H9 (cell line): Measurements from ENCODE around the gene RXFP3. TPM values are rescaled to one million over a fixed set of nuclear protein-coding genes. Genes with fewer than 3 reads are reported as not detected.

ENCODE experiments used
- DNase-seq: peaks from one replicate; pipeline ENCODE4 v3.0.0-alpha.2; 2017
- H2AFZ ChIP-seq: one replicate; pipeline ENCODE4 v1.6.1; 2013; ENCODE audit warnings: mild to moderate bottlenecking, low read length, control low read depth, moderate library complexity
- H2AK5ac ChIP-seq: 2 replicates; pipeline ENCODE4 v1.6.1; 2013; ENCODE audit warnings: low read length, control low read depth, mixed read lengths; ENCODE audit not compliant: insufficient read length
- H2BK120ac ChIP-seq: one replicate; pipeline ENCODE4 v1.6.1; 2013; ENCODE audit warnings: low read depth, mild to moderate bottlenecking, low read length, control low read depth, inconsistent platforms; ENCODE audit not compliant: poor library complexity, severe bottlenecking
- H2BK12ac ChIP-seq: 2 replicates; pipeline ENCODE4 v1.6.1; 2013; ENCODE audit warnings: low read length, control low read depth, mixed read lengths, low read depth; ENCODE audit not compliant: insufficient read length
- H2BK15ac ChIP-seq: 2 replicates; pipeline ENCODE4 v1.6.1; 2013; ENCODE audit warnings: low read depth, low read length, control low read depth
- H2BK20ac ChIP-seq: one replicate; pipeline ENCODE4 v1.6.1; 2013; ENCODE audit warnings: low read depth, mild to moderate bottlenecking, low read length, control low read depth, inconsistent platforms; ENCODE audit not compliant: poor library complexity, severe bottlenecking
- H2BK5ac ChIP-seq: 2 replicates; pipeline ENCODE4 v1.6.1; 2013; ENCODE audit warnings: low read length, control low read depth, mixed read lengths; ENCODE audit not compliant: insufficient read length
- H3K14ac ChIP-seq: 2 replicates; pipeline ENCODE4 v1.6.1; 2013; ENCODE audit warnings: low read length, control low read depth; ENCODE audit not compliant: insufficient read depth
- H3K18ac ChIP-seq: 2 replicates; pipeline ENCODE4 v1.6.1; 2013; ENCODE audit warnings: low read depth, mild to moderate bottlenecking, mixed read lengths, low read length, control low read depth; ENCODE audit not compliant: insufficient read length
- H3K23ac ChIP-seq: 2 replicates; pipeline ENCODE4 v1.6.1; 2013; ENCODE audit warnings: low read length, control low read depth, mixed read lengths, low read depth; ENCODE audit not compliant: insufficient read length
- H3K23me2 ChIP-seq: 2 replicates; pipeline ENCODE4 v1.6.1; 2013; ENCODE audit warnings: low read depth, mild to moderate bottlenecking, mixed read lengths, low read length, control low read depth; ENCODE audit not compliant: insufficient read length, poor library complexity, severe bottlenecking
- H3K27ac ChIP-seq: 2 replicates; pipeline ENCODE4 v1.5.1; 2013; ENCODE audit warnings: low read length, control low read depth, mixed read lengths, low read depth; ENCODE audit not compliant: insufficient read length
- H3K27me3 ChIP-seq: 2 replicates; pipeline ENCODE4 v1.6.1; 2013; ENCODE audit warnings: low read length, control low read depth, inconsistent platforms; ENCODE audit not compliant: insufficient read depth
- H3K4ac ChIP-seq: 2 replicates; pipeline ENCODE4 v1.6.1; 2013; ENCODE audit warnings: low read depth, mild to moderate bottlenecking, control low read depth, inconsistent platforms, low read length, moderate library complexity
- H3K4me1 ChIP-seq: 2 replicates; pipeline ENCODE4 v1.6.1; 2013; ENCODE audit warnings: low read length, control low read depth, inconsistent platforms; ENCODE audit not compliant: insufficient read depth
- H3K4me2 ChIP-seq: 2 replicates; pipeline ENCODE4 v1.6.1; 2013; ENCODE audit warnings: low read length, control low read depth, mixed read lengths; ENCODE audit not compliant: insufficient read length, insufficient read depth
- H3K56ac ChIP-seq: 2 replicates; pipeline ENCODE4 v1.6.1; 2013; ENCODE audit warnings: low read depth, mild to moderate bottlenecking, mixed read lengths, low read length, control low read depth; ENCODE audit not compliant: insufficient read length
- H3K79me1 ChIP-seq: 2 replicates; pipeline ENCODE4 v1.6.1; 2013; ENCODE audit warnings: low read depth, mild to moderate bottlenecking, moderate library complexity, low read length, control low read depth, inconsistent platforms; ENCODE audit not compliant: insufficient read depth, poor library complexity, severe bottlenecking
- H3K79me2 ChIP-seq: 2 replicates; pipeline ENCODE4 v1.6.1; 2013; ENCODE audit warnings: low read length, control low read depth, inconsistent platforms; ENCODE audit not compliant: insufficient read depth
- H3K9ac ChIP-seq: 2 replicates; pipeline ENCODE4 v1.6.1; 2013; ENCODE audit warnings: low read length, control low read depth, mixed read lengths; ENCODE audit not compliant: insufficient read length; ENCODE audit errors: extremely low read depth
- H3K9me3 ChIP-seq: one replicate; pipeline ENCODE4 v1.6.1; 2013; ENCODE audit warnings: low read depth, low read length, inconsistent platforms; ENCODE audit not compliant: control insufficient read depth
- H3T11ph ChIP-seq: one replicate; pipeline ENCODE4 v1.6.1; 2013; ENCODE audit warnings: mild to moderate bottlenecking, low read length, control low read depth, inconsistent platforms
- H4K20me1 ChIP-seq: one replicate; pipeline ENCODE4 v1.6.1; 2013; ENCODE audit not compliant: control insufficient read depth, insufficient read length, insufficient read depth
- H4K5ac ChIP-seq: 2 replicates; pipeline ENCODE4 v1.6.1; 2013; ENCODE audit warnings: low read depth, mild to moderate bottlenecking, mixed read lengths, low read length, control low read depth; ENCODE audit not compliant: insufficient read length
- H4K8ac ChIP-seq: replicated peaks from 2 replicates; pipeline ENCODE4 v1.6.1; 2013; ENCODE audit warnings: low read length, control low read depth, mixed read lengths, low read depth; ENCODE audit not compliant: insufficient read length
- H4K91ac ChIP-seq: 2 replicates; pipeline ENCODE4 v1.6.1; 2013; ENCODE audit warnings: low read depth, mild to moderate bottlenecking, moderate library complexity, mixed read lengths, low read length, control low read depth; ENCODE audit not compliant: insufficient read length
- H3K27ac Mint-ChIP-seq, 3 experiments: 2 replicates in 2 of 3; 3 replicates in 1 of 3; pipeline ENCODE4 v1.8.0; 2020 to 2021; ENCODE audit warnings: mixed read lengths in 3 of 3, mild to moderate bottlenecking in 1 of 3, moderate library complexity in 1 of 3
- H3K27me3 Mint-ChIP-seq: 2 replicates; pipeline ENCODE4 v1.8.0; 2021; ENCODE audit warnings: low read depth, mild to moderate bottlenecking, moderate library complexity, mixed read lengths
- H3K36me3 Mint-ChIP-seq, 3 experiments: 2 replicates in 2 of 3; 3 replicates in 1 of 3; pipeline ENCODE4 v1.8.0; 2020 to 2021; ENCODE audit warnings: low read depth in 3 of 3, mixed read lengths in 3 of 3; ENCODE audit not compliant: insufficient read depth in 1 of 3
- H3K4me1 Mint-ChIP-seq, 2 experiments: 2 replicates each; pipeline ENCODE4 v1.8.0; 2020; ENCODE audit warnings: mixed read lengths in 2 of 2
- H3K4me3 Mint-ChIP-seq, 2 experiments: 2 replicates in 1 of 2; 3 replicates in 1 of 2; pipeline ENCODE4 v1.8.0; 2020 to 2021; ENCODE audit warnings: mild to moderate bottlenecking in 2 of 2, mixed read lengths in 2 of 2, moderate library complexity in 1 of 2
- H3K9me3 Mint-ChIP-seq, 2 experiments: 2 replicates in 1 of 2; 3 replicates in 1 of 2; pipeline ENCODE4 v1.8.0; 2020; ENCODE audit warnings: mild to moderate bottlenecking in 2 of 2, mixed read lengths in 2 of 2, moderate library complexity in 1 of 2
- WGBS: extraction: QIAGEN DNeasy Blood & Tissue Kit; methylation state at CpG from one replicate; pipeline ENCODE4 v1.1.7; 2013; ENCODE audit warnings: missing lambda C conversion rate, low lambda C conversion rate, mixed read lengths; ENCODE audit not compliant: insufficient read length; ENCODE audit errors: extremely low coverage; 5-methylcytosine and 5-hydroxymethylcytosine counted together
- total RNA-seq: library from RNA; stranded (reverse); gene quantifications from 2 replicates; pipeline ENCODE4 v1.2.1, GENCODE V29; 2021
- TF ChIP-seq, protein P1 (sequence below): fragments of 200-600 bp; sonication (generic); conservative IDR thresholded peaks from 3 replicates; pipeline ENCODE4 v1.8.0; 2021; ENCODE audit warnings: antibody characterized with exemption, mild to moderate bottlenecking

The RXFP3 gene
- total RNA-seq, 1 experiment from 2014 or later: not detected

DNA sequence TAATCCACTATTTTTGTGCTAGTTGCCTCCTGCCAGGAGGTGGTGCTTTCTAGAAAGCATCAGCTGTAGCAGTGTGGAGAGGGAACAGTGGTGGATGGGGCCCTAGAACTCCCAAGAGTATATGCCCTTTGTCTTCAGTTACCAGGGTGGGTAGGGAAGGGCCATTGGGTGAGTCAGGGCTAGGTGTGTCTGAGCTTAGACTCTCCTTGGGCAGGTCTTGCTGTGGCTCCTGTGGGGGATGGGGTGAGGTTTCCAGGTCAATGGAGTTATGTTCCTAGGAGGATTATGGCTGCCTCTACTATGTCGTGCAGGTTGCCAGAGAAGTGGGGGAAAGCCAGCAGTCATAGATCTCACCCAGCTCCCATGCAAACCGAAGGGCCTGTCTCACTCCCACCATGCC lies 33.1 kb upstream of the RXFP3 start:
- Histone ChIP-seq H4K5ac (no peak overlapping the region), H3K27me3 (no peaks in the 10 kb centered on the region), H3K56ac (no peak overlapping the region), H2BK120ac (no peak overlapping the region), H4K8ac (no peak overlapping the region), H3K27ac (no peak overlapping the region), H3K9ac (no peak overlapping the region), H3K23me2 (no peaks in the 10 kb centered on the region), H3K4me1 (no peaks in the 10 kb centered on the region), H2BK15ac (no peak overlapping the region), H2BK5ac (no peak overlapping the region), H3K79me2 (no peaks in the 10 kb centered on the region), H3K4me2 (no peak overlapping the region), H3K14ac (no peak overlapping the region), H3K79me1 (no peaks in the 10 kb centered on the region), H3K4ac (no peak overlapping the region), H3K23ac (no peak overlapping the region), H2AFZ (no peak overlapping the region), H3T11ph (no peak overlapping the region), H3K9me3 (peaks cover 7% of the 10 kb centered on the region), H2BK12ac (no peak overlapping the region), H4K20me1 (no peaks in the 10 kb centered on the region), H2BK20ac (no peak overlapping the region), H4K91ac (no peak overlapping the region), H2AK5ac (no peak overlapping the region), H3K18ac (no peak overlapping the region)
- no peak for DNase-seq
- H3K36me3 Mint-ChIP-seq: peaks cover 11 to 38% (median 22%) of the 10 kb centered on the region in 3 experiments
- H3K4me3 Mint-ChIP-seq: no peak overlapping the region
- no CpG with 5 or more reads among the region's 2 CpGs for WGBS
- H3K9me3 Mint-ChIP-seq: peaks cover 33 to 35% of the 10 kb centered on the region in 2 experiments
- TF ChIP-seq, protein P1, sequence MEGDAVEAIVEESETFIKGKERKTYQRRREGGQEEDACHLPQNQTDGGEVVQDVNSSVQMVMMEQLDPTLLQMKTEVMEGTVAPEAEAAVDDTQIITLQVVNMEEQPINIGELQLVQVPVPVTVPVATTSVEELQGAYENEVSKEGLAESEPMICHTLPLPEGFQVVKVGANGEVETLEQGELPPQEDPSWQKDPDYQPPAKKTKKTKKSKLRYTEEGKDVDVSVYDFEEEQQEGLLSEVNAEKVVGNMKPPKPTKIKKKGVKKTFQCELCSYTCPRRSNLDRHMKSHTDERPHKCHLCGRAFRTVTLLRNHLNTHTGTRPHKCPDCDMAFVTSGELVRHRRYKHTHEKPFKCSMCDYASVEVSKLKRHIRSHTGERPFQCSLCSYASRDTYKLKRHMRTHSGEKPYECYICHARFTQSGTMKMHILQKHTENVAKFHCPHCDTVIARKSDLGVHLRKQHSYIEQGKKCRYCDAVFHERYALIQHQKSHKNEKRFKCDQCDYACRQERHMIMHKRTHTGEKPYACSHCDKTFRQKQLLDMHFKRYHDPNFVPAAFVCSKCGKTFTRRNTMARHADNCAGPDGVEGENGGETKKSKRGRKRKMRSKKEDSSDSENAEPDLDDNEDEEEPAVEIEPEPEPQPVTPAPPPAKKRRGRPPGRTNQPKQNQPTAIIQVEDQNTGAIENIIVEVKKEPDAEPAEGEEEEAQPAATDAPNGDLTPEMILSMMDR: no peak
- 0 out of 4 replicates have a peak, but pooled peaks cover 2 to 3% of the 10 kb centered on the region in 2 experiments for H3K4me1 Mint-ChIP-seq
- no peak overlapping the region for H3K27ac Mint-ChIP-seq
- H3K27me3 Mint-ChIP-seq: no peaks in the 10 kb centered on the region; the same call in 1 of the 2 replicates
